ENCODE data around the gene BIRC2. TPM values are rescaled to one million over a fixed set of nuclear protein-coding genes. Genes with fewer than 3 reads are reported as not detected.

The BIRC2 gene
- total RNA-seq, 1 experiment from 2014 or later, result 76.8 TPM

- BruUV-seq (replicated peaks), result no TSS peak
- intact Hi-C loops (cut with micrococcal nuclease; ENCODE audit: unreplicated experiment), result no loop called here
- in situ Hi-C loops (cut with HindIII; ENCODE audit: low pct_unique_long_range_greater_than_20kb, low sequenced_read_pairs), result no loop called here
- H3K27ac ChIP-seq (ENCODE audit: low read length), result 0 out of 2 replicates have a peak overlapping the region, but pooled peaks have one; percentile 29
- DNase-seq (ENCODE audit: low read depth, low spot score) (no peak), ATAC-seq (peak; percentile 52; the same call in 1 of the 2 replicates)
- H3K4me1 ChIP-seq (ENCODE audit: control insufficient read depth, insufficient read depth, low read length), result peaks cover 6% of the 10 kb centered on the region; the same call in 1 of the 2 replicates
- ChIA-PET CTCF (no interaction called here), POLR2A (no interaction called here)
- no peaks in the 10 kb centered on the region for H3K9me3 ChIP-seq (ENCODE audit: control insufficient read depth, insufficient read depth, low read depth, low read length)
- H3K4me3 ChIP-seq (ENCODE audit: low read depth in 2 of 2, low read length in 2 of 2), result no peak overlapping the region
- H3K36me3 ChIP-seq (ENCODE audit: control insufficient read depth, insufficient read depth, low read length), result peaks cover 42% of the 10 kb centered on the region
- no peaks in the 10 kb centered on the region for H3K27me3 ChIP-seq (ENCODE audit: control insufficient read depth, insufficient read depth, low read length)
- TF ChIP-seq TCF7L2 (IDR thresholded peaks at IDR 0.05; ENCODE audit: low read depth, low read length), result no peak
Measured at GRCh38 chr11:102375720-102376399, 28.8 kb downstream of the BIRC2 start.

GRCh38 chr11:102377891-102378290 lies 30.9 kb downstream of the BIRC2 start:
- no peaks in the 10 kb centered on the region for H3K27me3 ChIP-seq (ENCODE audit: control insufficient read depth, insufficient read depth, low read length)
- H3K36me3 ChIP-seq (ENCODE audit: control insufficient read depth, insufficient read depth, low read length), result peaks cover 44% of the 10 kb centered on the region
- no peak overlapping the region for H3K27ac ChIP-seq (ENCODE audit: low read length)
- DNase-seq (ENCODE audit: low read depth, low spot score), result no peak
- ChIA-PET CTCF (no interaction called here), POLR2A (no interaction called here)
- intact Hi-C loops (cut with micrococcal nuclease; ENCODE audit: unreplicated experiment) (no loop called here), in situ Hi-C loops (cut with HindIII; ENCODE audit: low pct_unique_long_range_greater_than_20kb, low sequenced_read_pairs) (no loop called here)
- BruUV-seq (replicated peaks), result TSS peak; percentile 28
- no peak overlapping the region for H3K4me3 ChIP-seq (ENCODE audit: low read depth in 2 of 2, low read length in 2 of 2)
- peaks cover 6% of the 10 kb centered on the region; the same call in 1 of the 2 replicates for H3K4me1 ChIP-seq (ENCODE audit: control insufficient read depth, insufficient read depth, low read length)
- no peak for ATAC-seq
- no peak for TF ChIP-seq TCF7L2 (IDR thresholded peaks at IDR 0.05; ENCODE audit: low read depth, low read length)
- no peaks in the 10 kb centered on the region for H3K9me3 ChIP-seq (ENCODE audit: control insufficient read depth, insufficient read depth, low read depth, low read length)

GRCh38 chr11:102378818-102379217 lies 31.8 kb downstream of the BIRC2 start:
- Histone ChIP-seq H3K36me3 (ENCODE audit: control insufficient read depth, insufficient read depth, low read length) (peaks cover 50% of the 10 kb centered on the region), H3K4me1 (ENCODE audit: control insufficient read depth, insufficient read depth, low read length) (peaks cover 6% of the 10 kb centered on the region; the same call in 1 of the 2 replicates), H3K9me3 (ENCODE audit: control insufficient read depth, insufficient read depth, low read depth, low read length) (no peaks in the 10 kb centered on the region), H3K4me3 (ENCODE audit: low read depth in 2 of 2, low read length in 2 of 2) (no peak overlapping the region), H3K27me3 (ENCODE audit: control insufficient read depth, insufficient read depth, low read length) (no peaks in the 10 kb centered on the region), H3K27ac (ENCODE audit: low read length) (no peak overlapping the region)
- intact Hi-C loops (cut with micrococcal nuclease; ENCODE audit: unreplicated experiment), result no loop called here
- TF ChIP-seq REST (IDR thresholded peaks at IDR 0.05; ENCODE audit: insufficient read depth in 1 of 2, low read depth in 2 of 2, low read length in 1 of 2) (no peak), CTCF (IDR thresholded peaks at IDR 0.05) (no peak), TCF7L2 (IDR thresholded peaks at IDR 0.05; ENCODE audit: low read depth, low read length) (no peak), POLR2AphosphoS5 (IDR thresholded peaks at IDR 0.05; ENCODE audit: low read depth, low read length) (no peak), SIN3A (IDR thresholded peaks at IDR 0.05; ENCODE audit: borderline replicate concordance, insufficient read depth, low read depth, low read length) (no peak)
- ATAC-seq (no peak), DNase-seq (ENCODE audit: low read depth, low spot score) (no peak)
- BruUV-seq (replicated peaks), result no TSS peak
- POLR2A ChIA-PET, result no interaction called here
- CTCF ChIA-PET, result no interaction called here
- in situ Hi-C loops (cut with HindIII; ENCODE audit: low pct_unique_long_range_greater_than_20kb, low sequenced_read_pairs), result no loop called here
